Activated CD8-positive, alpha-beta memory T cell treated with anti-CD3 and anti-CD28 coated beads, Interleukin-2, amount 50 U/mL, for 1 hour (primary cell): ENCODE results near the gene RCOR2.

Source experiments
- DNase-seq: peaks from one replicate; pipeline ENCODE4 v3.0.0-alpha.2; 2020; ENCODE audit errors: extremely low read depth

The RCOR2 gene

DNA sequence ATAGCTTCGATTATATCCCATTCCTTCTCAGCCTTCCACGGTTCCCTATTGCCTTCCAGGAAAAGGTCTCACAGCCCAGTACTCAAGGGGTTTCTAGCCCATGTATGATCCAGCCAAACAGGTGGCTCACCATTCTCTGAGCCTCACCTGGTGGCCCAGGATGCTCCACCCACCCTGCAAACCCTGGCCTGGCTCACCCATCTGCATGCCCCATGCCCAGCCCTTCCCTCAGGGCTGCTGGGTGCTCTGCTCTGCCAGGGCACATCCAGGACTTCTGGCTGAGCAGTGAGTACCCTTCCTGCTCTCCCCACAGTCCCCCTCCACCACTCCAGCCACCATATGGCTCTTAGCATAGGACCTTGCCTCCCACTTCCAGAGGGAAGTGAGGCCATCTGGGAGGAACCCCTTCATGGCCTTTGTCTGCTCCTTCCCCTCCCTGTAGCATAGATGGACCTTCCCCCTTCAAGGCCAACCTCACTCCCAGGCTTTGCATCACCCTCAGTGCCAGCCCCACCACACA lies 5.8 kb upstream of the RCOR2 start:
- DNase-seq = no peak

- no peak for DNase-seq
Observed at GRCh38 chr11:63920939-63921417, 4.0 kb upstream of the RCOR2 start.

- DNase-seq = no peak
Observed at GRCh38 chr11:63920126-63920938, 3.4 kb upstream of the RCOR2 start.

DNA sequence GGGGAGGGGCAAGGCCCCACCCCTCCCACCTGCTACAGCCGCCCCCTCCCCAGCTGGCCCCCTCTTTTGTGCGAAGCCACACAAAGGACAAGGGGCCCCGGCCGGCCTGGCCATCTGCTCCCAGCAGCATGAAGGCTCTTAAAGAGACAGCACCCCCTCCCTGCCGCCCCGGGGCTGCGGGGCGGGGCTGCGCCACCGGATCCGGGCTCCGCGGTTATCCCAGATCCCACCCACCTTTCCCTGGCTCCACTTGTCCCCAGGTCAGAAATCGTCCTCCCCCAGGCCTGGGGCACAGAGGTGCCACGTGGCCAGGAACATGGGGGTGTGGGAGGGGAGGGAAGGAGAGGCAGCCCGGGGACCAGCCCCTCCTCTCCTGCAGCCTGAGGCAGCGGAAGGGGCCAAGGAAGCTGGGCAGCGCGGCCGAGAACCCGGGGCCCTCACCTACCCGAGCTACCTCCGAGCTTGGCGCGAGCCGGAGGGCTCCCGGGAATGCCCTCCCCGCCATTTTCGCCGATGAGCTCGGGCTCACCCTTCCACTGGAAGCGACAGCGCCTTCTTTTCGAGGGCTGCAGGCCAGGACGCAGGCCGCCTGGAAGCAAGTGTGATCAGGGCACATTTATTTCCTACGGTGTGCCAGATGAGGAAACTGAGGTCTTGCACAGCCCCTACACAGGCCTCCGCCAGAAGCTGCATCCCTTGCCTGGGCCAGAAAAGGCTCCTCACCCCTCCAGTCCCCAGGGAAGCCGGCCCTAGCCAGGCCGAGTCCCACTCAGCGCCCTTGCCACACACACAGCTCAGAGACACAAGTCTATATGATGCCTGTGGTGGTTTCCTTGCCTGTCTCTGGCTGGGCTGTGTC lies 2.5 kb upstream of the RCOR2 start:
- no peak for DNase-seq

GRCh38 chr11:63918507-63919191 lies 1.7 kb upstream of the RCOR2 start:
- no peak for DNase-seq

DNA sequence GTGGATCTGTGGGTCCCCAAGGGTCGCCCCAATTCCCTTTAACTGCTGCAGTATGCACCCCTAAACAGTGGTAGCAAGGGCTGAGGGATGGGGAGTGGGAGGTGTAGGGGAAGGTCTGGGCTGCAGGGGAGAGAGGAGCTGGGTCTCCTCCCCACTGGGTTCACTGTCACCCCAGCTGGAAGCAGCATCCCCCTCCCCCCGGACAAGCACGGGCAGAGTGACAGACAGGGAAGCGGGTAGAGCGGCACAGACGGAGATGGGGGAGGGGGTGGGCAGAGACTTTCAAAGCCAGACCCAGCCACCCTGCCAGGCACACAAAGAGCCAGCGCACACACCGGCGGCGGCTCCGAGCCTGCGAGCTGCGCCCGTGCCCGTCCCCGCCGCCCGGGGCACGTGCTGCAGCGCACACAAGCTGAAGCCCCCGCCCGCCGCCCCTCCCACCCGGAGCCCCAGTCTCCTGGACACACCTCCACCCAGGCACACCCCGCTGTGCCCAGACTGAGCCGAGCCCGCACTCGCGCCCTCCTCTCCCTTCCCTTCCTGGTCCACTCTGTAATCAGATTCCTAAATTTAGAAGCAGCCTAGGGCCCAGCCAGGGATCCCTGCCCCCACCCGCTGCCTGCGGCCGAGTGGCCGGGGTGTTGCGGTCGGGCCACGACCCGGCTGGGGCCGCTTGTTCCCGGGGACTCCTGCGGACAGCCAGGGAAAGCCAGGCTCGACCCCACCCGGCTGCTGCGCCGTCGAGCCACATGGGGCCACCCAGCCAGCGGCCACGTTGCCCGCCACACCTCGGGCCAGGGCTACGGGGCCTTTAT lies 935 bp upstream of the RCOR2 start:
- DNase-seq = no peak

DNA sequence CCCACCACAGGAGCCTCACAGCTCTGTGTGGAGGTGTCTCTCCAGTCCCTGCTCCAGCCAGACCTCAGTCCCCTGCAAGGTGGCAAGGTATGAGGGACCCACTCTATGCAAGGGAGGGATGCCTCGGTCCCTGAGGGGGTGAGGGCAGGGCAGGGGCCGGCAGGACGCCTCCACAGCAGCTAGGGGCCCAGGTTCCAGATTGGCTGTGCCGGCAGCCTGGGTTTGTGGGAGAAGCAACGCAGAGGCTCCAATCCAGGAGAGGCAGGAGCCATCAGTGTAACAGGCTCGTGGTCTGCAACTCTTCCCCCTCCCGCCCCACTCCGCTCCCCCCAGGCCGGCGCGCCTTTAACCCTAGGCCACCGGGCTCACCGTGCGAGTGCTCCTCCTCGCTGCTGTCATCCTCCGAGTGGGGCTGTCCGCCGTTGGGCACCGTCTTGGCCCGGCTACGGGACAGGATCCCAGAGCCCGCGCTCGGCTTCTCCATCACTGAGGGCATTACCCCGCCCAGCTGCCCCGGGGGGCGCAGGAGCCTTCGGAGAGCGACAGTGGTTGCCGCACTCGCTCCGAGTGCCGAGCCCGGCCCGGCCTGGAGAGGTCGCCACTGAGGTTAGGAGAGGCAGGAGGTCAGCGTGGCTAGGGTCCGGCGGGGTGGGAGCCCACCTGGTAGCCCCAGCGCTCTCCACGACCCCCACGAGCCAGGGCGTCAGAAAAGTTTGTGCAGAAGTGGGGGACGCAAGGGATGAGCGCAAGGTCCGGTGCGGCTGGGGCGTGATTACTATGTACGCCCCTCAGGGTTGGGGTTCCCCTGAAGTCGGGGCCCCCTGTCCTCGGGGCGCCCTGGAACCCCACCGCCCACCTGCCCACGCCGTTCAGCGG lies 765 bp downstream of the RCOR2 start:
- DNase-seq = no peak

DNA sequence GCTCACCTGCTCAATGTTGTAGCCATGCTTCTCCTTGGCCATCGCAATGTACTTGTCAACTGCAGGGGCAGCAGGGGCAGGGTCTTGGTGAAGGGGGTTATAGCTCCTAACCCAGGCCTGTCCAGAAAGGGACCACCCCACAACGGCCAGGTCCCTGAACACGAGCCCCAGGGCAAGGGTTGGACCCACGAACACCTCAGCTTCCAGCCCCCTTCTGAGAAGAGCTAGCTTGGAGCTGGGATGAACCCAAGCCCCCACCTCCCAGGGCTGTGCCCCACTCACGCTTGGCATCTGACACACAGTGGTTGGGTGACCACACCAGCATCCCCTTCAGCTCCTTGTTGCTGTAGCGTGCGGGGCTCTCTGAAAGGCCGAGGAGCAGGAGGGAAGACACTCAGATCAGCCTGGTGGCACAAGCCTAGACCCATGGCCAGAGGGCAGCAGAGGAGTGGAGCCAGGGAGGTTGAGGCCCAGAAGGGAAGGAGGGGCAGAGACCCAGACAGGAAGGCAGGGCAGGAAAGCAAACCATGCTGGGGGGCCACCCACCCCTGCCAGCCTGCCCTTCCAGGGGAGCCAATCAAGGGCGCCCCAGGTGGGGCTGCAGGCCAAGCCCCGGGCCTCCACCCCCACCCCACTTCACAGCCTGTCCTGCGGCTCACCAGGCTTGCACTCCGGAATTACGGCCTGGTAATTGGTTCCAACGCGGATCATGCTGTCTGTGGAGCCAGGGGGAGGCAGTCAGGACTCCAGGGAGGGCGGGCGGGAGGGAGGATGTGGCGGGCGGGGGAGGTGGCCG lies 1.9 kb downstream of the RCOR2 start:
- DNase-seq = no peak

DNA sequence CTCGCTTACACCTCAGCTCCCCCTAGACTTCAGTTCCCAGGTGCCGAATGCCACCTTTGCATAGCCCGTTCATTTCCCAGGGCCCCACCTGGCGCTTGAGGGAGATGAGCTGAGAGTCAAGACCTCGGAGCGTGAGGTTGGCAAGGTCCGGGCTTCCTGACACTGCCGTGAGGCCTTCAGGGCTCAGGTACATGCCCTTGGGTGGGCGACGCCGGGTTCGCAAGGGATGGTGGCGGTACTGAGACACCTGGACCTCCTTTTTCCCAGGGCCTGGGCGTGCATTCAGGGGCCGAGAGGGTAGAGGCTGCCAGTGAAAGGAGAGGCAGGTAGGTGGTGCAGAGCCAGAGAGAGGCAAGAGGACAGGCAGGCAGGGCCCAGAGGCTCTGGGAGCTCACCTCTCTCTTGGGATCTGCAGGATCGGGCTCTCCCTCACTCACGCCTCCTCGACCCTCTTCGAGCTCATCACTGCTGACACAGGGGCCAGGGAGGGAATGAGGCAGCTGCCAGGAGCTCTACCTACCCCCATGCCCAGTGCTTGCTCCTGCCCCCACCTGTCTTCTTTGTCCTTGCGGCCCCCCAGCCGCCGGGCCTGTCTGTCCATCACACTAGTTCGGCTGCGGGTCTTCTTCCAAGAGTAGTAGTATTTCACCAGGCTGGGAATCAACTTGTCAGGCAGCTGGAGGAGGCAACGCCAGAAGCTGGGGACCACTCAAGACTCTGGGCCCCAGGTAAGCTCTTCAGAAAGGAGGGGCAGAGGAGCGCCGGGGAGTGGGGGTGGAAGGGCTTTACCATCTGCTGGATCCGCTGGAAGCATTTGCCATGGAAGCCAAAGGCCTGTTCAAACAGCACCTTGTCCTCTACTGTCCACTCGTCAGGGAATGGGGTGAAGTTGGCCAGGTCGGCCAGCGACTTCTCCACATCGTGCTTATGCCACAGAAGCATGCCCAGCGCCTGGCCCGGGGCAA lies 2.8 kb downstream of the RCOR2 start:
- no peak for DNase-seq

DNA sequence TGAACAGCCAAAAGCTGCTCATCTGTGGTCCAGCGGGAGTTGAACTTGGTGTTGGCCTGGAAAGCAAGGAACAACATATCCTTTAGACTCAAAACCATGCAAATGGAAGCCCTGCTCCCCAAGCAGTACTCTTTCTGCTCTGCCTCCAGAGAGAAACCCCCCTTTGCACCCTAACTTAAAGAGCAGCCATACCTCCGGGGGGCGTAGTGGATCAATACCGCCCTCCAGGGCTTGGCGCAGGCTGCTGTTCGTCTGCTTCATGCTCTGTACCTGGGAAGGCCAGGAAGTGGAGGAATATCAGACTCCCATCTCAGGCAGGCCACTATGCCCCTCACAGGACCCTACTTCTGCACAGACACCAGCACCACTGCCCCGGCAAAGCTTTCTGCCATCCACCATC lies 4.3 kb downstream of the RCOR2 start:
- no peak for DNase-seq

GRCh38 chr11:63911876-63912275 lies 5.1 kb downstream of the RCOR2 start:
- no peak for DNase-seq

- DNase-seq = no peak
Observed at GRCh38 chr11:63911440-63911839, 5.5 kb downstream of the RCOR2 start.

- DNase-seq = no peak
Observed at GRCh38 chr11:63910675-63911074, 6.3 kb downstream of the RCOR2 start.

- no peak for DNase-seq
Observed at GRCh38 chr11:63909591-63910506, 7.1 kb downstream of the RCOR2 start.

DNA sequence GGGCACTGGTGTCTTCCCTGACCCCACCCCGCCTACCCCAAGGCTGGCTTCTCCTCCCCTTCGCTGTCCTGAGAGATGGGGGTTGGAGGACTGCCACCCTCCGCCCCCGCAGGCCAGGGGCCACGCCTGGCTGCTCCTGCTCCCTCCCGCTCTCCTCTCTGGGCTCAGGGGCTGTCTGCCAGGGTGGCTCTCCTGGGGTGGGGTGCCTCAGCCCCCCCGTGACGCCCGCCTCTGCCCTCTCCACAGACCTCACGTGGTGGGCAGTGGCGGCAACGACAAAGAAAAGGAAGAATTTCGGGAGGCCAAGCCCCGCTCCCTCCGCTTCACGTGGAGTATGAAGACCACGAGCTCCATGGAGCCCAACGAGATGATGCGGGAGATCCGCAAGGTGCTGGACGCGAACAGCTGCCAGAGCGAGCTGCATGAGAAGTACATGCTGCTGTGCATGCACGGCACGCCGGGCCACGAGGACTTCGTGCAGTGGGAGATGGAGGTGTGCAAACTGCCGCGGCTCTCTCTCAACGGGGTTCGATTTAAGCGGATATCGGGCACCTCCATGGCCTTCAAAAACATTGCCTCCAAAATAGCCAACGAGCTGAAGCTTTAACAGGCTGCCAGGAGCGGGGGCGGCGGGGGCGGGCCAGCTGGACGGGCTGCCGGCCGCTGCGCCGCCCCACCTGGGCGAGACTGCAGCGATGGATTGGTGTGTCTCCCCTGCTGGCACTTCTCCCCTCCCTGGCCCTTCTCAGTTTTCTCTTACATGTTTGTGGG lies 8.1 kb downstream of the RCOR2 start:
- DNase-seq = no peak

DNA sequence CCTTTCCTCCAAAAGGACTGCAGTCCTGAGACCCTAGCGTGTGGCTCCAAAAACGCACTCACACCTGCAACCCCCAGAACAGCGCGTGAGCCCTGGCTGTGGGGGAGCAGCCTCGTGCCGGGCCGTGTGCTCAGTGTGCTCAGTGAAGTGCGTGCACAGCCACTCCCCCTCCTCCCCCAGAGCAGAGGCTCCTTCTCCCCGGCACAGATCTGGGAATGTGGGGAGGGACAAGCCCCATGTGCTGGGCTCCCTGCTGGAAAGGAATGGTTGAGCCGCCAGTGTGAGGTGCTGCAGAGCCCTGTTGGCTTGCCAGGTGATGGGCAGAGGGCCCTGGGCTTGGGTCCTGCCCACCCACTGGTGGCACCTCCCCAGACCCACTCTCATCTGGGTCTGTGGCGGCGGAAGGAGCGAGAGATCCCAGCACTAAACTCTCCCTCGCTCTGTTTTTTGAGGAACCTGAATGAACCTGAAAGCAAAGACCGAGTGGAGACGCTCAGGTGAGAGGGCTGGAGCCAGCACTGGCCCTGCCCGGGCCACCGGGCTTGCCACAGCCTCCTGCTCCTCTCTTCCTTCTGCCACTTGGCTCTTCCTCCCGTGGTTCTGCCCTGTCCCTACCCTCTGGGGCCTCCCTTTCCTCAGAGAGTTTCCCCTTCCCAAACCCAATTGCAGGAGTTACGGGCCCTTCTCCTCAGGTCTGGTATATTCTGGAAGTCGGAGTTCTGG lies 9.0 kb downstream of the RCOR2 start:
- DNase-seq = no peak
